DND-41 (cell line): ENCODE measurements around the gene CCDC30.

ENCODE experiments used
- ATAC-seq: fragments of 200-7000 bp; cut with Tn5 transposase; 3 replicates; pipeline ENCODE4 v1.9.1; 2021; ENCODE audit warnings: low read depth; ENCODE audit not compliant: insufficient read depth
- DNase-seq: peaks from one replicate; pipeline ENCODE4 v3.0.0-alpha.2; 2020
- H2AFZ ChIP-seq: 2 replicates; pipeline ENCODE4 v1.6.0; 2012; ENCODE audit warnings: low read depth, low read length
- H3K27ac ChIP-seq: 2 replicates; pipeline ENCODE4 v1.5.1; 2012; ENCODE audit warnings: low read length, inconsistent platforms
- H3K27me3 ChIP-seq: fragments of 200-600 bp; sonication (generic); 2 replicates; pipeline ENCODE4 v1.6.0; 2012; ENCODE audit warnings: low read length, mild to moderate bottlenecking, inconsistent platforms; ENCODE audit not compliant: insufficient read depth, poor library complexity
- H3K36me3 ChIP-seq: 2 replicates; pipeline ENCODE4 v1.5.1; 2012; ENCODE audit warnings: low read length, inconsistent platforms; ENCODE audit not compliant: insufficient read depth
- H3K4me1 ChIP-seq: 2 replicates; pipeline ENCODE4 v1.5.1; 2012; ENCODE audit warnings: mild to moderate bottlenecking, low read length; ENCODE audit not compliant: insufficient read depth
- H3K4me2 ChIP-seq: 2 replicates; pipeline ENCODE4 v1.6.0; 2012; ENCODE audit warnings: mild to moderate bottlenecking, moderate library complexity, low read length, inconsistent platforms; ENCODE audit not compliant: insufficient read depth
- H3K4me3 ChIP-seq, 2 experiments: fragments of 200-600 bp in 1 of 2; shearing (Covaris generic) in 1 of 2; 2 replicates each; pipeline ENCODE4 v1.5.1; 2012 to 2016; ENCODE audit warnings: inconsistent platforms in 2 of 2, low read length in 2 of 2, mild to moderate bottlenecking in 2 of 2, low read depth in 1 of 2, moderate library complexity in 1 of 2
- H3K79me2 ChIP-seq: 2 replicates; pipeline ENCODE4 v1.6.0; 2012; ENCODE audit warnings: low read length, inconsistent platforms; ENCODE audit not compliant: insufficient read depth
- H3K9ac ChIP-seq: 2 replicates; pipeline ENCODE4 v1.6.0; 2012; ENCODE audit warnings: low read depth, mild to moderate bottlenecking, inconsistent platforms, low read length, moderate library complexity
- H3K9me3 ChIP-seq: 2 replicates; pipeline ENCODE4 v1.5.1; 2012; ENCODE audit warnings: low read length, moderate library complexity, mild to moderate bottlenecking, inconsistent platforms; ENCODE audit not compliant: insufficient read depth, severe bottlenecking
- H4K20me1 ChIP-seq: 2 replicates; pipeline ENCODE4 v1.6.0; 2012; ENCODE audit warnings: low read length; ENCODE audit not compliant: insufficient read depth
- EZH2 ChIP-seq: IDR thresholded peaks from 3 replicates; pipeline ENCODE4 v1.6.1; 2012; ENCODE audit warnings: borderline replicate concordance, low read depth, mild to moderate bottlenecking, moderate library complexity, low read length, inconsistent platforms; ENCODE audit not compliant: severe bottlenecking
- TF ChIP-seq, protein P1 (sequence below): IDR thresholded peaks from 2 replicates; pipeline ENCODE4 v1.5.1; 2012; ENCODE audit warnings: borderline replicate concordance, low read length, moderate library complexity, mild to moderate bottlenecking; ENCODE audit not compliant: poor library complexity, severe bottlenecking; ENCODE audit errors: extremely low read depth

The CCDC30 gene

DNA sequence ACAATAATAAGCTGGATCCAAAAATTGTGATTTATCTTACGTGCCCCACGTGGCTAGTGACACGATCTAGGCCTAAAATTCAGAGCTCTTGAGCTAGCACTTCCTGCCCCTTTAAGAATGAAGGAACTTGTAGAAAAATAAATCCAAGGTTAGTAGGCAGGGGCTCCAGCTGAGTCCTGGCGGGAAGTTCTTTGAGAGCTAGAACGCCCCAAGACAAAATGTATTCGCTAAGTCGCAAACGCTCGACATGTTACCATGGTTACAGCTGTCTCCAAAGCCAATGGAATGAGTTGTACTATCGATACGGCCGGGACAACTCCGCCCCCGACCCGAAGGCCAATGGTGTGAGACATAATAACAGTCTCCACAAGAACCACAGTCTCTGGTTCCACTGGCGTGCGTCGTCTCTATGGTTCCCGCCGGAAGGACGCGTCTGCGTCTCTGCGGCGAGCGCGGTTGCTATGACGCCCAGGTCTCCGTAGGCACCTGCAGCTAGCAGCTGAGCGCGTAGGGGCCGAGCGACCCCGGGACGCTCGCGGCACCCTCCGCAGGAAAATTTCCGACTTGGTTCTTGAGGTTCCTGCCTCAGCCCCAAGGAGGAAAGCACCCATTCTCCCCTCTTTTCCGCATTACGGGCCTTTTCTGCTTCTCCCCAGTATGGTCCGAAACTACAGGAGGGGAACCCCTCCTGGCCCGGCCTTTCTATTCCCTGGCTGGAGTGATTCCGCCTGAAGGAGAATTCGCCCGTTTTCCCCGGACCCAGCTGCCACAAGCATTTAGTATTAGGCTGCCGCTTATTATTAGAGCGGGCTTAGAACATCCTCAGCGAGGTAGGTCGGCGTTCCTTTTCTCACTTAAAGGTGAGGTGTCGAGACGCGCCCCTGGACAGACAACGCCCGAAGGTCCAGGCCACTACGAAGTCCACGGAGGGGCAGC is at the start of gene CCDC30:
Gene CCDC30 (plus strand): TSS at position 459 of the 936 bp plus-strand sequence. CDS start 17,266 bp downstream, outside the sequence.
- Histone ChIP-seq H2AFZ (peak within 1 kb of the TSS; percentile 72), H3K79me2 (no peaks in the 10 kb centered on the region), H4K20me1 (no peaks in the 10 kb centered on the region), H3K36me3 (peaks cover 19% of the 10 kb centered on the region), H3K27me3 (no peaks in the 10 kb centered on the region), H3K4me2 (peak within 1 kb of the TSS; percentile 90), H3K4me3 (peak within 1 kb of the TSS; percentile 31 to 64; a peak in 3 of 4 replicates), H3K4me1 (peaks cover 34% of the 10 kb centered on the region), H3K9ac (peak within 1 kb of the TSS; percentile 43), H3K27ac (peak within 1 kb of the TSS; percentile 52), H3K9me3 (no peaks in the 10 kb centered on the region)
- no peak for TF ChIP-seq EZH2
- TF ChIP-seq, protein P1, sequence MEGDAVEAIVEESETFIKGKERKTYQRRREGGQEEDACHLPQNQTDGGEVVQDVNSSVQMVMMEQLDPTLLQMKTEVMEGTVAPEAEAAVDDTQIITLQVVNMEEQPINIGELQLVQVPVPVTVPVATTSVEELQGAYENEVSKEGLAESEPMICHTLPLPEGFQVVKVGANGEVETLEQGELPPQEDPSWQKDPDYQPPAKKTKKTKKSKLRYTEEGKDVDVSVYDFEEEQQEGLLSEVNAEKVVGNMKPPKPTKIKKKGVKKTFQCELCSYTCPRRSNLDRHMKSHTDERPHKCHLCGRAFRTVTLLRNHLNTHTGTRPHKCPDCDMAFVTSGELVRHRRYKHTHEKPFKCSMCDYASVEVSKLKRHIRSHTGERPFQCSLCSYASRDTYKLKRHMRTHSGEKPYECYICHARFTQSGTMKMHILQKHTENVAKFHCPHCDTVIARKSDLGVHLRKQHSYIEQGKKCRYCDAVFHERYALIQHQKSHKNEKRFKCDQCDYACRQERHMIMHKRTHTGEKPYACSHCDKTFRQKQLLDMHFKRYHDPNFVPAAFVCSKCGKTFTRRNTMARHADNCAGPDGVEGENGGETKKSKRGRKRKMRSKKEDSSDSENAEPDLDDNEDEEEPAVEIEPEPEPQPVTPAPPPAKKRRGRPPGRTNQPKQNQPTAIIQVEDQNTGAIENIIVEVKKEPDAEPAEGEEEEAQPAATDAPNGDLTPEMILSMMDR, result no peak
- DNase-seq (peak; percentile 98), ATAC-seq (peak; percentile 99)

DNA sequence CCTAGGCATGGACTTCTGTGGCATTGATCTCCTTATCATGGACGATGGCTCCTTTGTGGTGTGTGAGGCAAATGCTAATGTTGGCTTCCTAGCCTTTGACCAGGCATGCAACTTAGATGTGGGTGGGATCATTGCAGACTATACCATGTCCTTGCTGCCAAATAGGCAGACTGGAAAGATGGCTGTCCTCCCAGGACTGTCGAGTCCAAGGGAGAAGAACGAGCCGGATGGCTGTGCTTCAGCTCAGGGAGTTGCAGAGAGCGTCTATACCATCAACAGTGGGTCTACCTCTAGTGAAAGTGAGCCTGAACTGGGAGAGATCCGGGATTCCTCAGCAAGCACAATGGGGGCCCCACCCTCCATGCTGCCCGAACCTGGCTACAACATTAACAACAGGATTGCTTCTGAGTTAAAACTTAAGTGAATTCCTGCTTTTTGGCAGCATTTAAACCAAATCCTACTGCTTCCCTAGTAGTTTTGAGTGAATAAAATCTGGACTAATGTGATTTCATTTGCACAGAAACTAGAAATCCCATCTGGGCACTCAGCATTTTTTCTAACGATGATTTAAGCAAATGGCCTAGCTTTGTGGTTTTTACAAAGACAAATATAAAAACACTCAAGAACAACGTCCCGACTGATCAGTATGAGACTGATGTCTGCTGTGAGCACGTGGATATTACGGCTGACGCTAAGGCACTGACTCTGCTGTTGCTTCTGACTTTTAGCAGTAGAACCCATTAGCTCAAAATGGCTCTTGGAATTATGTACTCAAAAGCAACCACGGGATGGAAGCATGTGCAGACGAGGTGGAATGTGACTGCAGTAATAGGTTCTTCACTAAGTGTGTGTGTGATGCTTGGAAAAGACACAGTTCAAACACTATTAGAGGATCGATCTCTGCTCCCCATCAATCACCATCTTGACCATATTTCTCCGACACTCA is 48.3 kb upstream of the CCDC30 start:
- no peak overlapping the region for H3K27ac ChIP-seq
- H3K79me2 ChIP-seq, result no peaks in the 10 kb centered on the region
- H3K4me1 ChIP-seq, result no peaks in the 10 kb centered on the region
- H3K9ac ChIP-seq, result no peak overlapping the region
- no peaks in the 10 kb centered on the region for H3K9me3 ChIP-seq
- no peaks in the 10 kb centered on the region for H4K20me1 ChIP-seq
- no peak overlapping the region for H3K4me2 ChIP-seq
- TF ChIP-seq, protein P1, result no peak
- TF ChIP-seq EZH2, result no peak
- ATAC-seq (no peak), DNase-seq (no peak)
- no peak overlapping the region for H3K4me3 ChIP-seq
- H2AFZ ChIP-seq, result no peak overlapping the region
- H3K27me3 ChIP-seq, result no peaks in the 10 kb centered on the region
- H3K36me3 ChIP-seq, result peaks cover 26% of the 10 kb centered on the region

DNA sequence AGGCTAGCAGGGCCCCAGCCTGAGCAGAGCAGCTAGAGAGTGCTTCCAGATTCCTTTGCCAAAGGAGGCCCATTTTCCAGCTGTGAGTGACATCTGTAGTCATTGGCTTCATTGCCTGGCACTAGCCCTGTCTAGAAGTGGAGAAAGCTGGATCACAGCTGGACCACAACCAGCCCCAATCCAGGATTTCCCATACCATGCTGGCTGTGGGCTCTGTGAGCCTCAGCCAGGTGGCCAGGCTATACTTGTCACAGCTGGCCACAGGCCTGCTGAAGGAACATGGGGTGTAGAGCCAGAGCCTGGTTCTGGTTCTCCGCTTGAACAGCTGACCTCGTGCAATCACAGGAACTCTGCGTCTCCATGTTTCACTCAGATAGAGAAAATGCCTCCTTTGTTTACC is 45.9 kb upstream of the CCDC30 start:
- TF ChIP-seq, protein P1, result no peak
- TF ChIP-seq EZH2, result no peak
- Histone ChIP-seq H3K27me3 (no peaks in the 10 kb centered on the region), H3K79me2 (no peaks in the 10 kb centered on the region), H3K36me3 (peaks cover 16% of the 10 kb centered on the region), H3K9me3 (no peaks in the 10 kb centered on the region), H4K20me1 (no peaks in the 10 kb centered on the region), H3K9ac (no peak overlapping the region), H2AFZ (no peak overlapping the region), H3K4me2 (no peak overlapping the region), H3K4me3 (no peak overlapping the region), H3K27ac (no peak overlapping the region), H3K4me1 (no peaks in the 10 kb centered on the region)
- no peak for DNase-seq
- no peak for ATAC-seq
